Anterior cingulate cortex (tissue), 58 donors: ENCODE results near the gene DCAF5.
"Not testable (repeated sequence)": the region's sequence is repeated elsewhere in the genome, so short reads cannot be mapped to it uniquely, and the experiment has no call there.

Experiments
- DNase-seq, 58 donors: peaks; one replicate each; lab custom pipeline; 2025; lab: John Stamatoyannopoulos, UW

Gene DCAF5

GRCh38 chr14:69073915-69074314 lies 79.0 kb downstream of the DCAF5 start:
- no peak for DNase-seq

GRCh38 chr14:69073429-69073828 lies 79.5 kb downstream of the DCAF5 start:
- DNase-seq: no peak

DNA sequence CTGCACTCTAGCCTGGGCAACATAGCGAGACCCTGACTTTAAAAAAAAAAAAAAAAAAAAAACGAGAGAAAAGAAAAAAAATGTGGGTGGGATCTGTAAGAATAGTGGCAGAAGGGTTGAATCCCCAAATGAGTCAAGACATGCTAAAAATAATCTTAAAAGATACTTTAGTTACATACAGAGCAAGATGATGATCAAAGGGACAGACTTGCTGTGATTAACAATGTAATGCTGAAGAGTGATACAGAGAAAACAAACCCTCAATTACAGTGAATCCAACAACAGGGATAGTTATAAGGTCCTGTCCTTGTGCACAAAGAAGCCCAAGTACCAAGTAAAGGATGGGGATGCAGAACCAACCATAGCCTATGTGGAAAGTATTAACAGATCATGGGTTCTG lies 80.3 kb downstream of the DCAF5 start:
- no peak for DNase-seq

DNA sequence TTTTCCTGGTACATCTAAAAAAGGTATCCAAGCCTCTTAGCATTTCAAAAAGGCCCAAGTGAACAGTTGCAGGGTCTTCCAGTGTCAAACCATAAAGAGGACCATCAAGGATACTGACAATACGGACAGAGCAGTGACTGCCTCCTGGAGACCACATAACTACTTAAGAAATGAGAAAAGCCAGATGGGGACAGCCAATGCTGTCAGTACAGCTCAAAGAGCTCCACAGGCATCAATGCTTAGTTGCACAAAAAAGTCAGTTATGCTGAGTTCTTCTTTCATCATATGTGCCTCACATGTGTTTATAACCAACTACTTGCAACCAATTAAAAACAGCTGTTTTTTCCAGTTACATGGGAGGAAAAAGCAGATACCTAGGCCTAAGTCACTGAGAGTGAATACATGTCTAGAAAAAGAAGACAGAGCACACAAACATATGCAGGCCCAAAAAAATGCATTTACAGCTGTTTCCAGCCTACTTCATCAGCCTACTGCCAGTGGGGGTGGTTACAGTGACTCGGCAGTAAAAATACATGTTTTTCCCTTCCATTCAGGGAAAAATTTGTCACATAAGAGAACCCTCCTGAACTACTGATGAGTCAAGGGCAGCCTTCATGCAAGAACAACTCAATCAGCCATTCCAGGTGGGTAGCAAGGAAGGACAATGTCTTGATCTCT lies 84.0 kb downstream of the DCAF5 start:
- DNase-seq: peak in 3 of 58 donors; percentile 8 to 12 (median 11)

DNA sequence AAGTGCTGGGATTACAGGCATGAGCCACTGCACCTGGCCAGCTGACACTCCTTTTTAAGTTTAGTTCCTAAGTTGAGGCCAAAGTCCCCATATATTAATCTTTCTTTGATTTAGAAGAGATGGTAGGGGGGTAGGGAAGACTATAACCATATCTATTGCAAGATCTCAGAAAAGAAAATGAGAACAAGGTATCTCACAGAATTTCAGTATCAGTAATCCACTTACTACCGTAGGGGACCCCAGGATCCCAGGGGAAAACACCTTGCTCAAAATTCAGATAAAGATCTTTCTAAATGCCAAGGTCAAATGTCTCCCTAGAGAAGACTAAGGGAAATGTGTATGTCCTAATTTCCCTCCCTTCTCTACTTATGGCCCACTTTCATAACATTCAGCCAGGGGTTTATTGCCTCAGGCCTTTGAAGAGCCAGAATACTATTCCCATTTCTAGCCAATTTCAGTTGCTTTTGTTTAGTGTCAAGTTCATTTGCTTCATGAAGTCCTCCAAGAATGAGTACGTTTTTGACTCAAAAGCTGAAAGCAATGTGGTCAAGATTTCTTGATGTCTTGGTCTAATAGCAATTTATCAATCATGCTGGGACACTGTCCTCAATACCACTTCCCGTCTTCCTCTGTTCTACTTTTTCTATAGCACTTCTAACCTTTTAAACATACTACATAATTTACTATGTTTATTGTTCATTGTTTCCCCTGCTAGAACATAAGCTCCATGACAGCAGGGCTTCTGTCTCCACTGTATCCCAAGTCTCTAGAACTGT lies 86.3 kb downstream of the DCAF5 start:
- no peak for DNase-seq

- DNase-seq: not testable (repeated sequence)
Observed at GRCh38 chr14:69065934-69066333, 87.0 kb downstream of the DCAF5 start.

DNA sequence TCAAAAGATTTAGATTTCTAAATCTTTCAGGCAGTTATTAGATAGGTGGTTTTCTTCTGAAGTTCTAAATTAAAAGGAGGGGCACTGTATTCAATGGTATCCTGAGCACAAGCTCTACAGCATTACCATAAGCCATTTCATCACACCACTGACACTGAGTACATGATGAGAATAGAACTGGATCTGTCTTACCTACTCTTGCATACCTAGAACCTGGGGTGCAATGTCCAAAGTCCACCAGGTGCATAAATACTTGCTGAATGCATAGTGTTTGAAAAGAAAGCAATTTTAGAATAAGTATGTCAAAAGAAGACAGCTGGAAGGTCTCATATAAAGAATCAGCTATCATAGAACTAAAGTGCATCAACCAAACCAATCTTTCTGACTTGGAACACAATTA lies 88.3 kb downstream of the DCAF5 start:
- DNase-seq: no peak

DNA sequence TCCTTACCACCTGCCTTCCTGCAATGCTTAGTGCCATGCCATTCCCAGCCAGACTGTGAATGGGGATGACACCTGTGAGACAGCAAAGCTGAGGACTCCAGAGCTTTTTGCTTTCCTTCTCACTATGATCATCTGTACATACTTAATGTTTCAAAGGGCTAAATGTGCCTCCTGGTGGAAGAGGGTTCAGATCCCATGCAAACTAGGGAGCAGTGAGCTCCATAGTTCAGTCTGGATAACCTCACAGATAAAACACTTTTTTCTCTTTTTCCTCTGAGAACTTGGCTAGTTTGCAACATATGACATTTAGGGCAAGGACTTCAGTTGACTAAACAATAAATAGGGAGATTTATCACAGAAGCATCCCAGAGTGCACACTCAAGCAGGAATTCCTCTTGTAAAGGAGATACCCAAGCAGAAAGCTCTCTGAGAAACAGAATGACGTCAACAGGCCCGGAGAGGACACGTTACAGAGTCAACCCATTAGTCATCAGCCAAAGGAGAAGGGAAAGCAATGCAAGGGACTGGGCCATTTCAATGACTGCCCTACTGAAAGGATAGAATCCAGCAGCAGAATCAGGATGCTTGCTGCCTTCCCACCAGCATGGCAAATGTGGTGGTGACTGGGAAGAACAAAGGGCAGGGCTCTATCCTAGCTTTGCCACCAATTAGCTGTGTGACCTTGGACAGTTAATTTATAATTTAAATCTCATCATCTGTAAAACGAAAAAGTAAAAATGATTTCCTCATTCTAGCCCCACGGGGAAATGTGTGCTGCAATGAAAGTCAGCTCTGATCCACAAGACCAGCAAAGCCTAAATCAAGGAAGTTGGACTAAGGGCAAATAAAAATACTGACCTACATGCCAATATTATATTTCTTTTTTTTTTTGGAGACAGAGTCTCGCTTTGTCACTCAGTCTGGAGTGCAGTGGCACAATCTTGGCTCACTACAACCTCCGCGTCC lies 93.0 kb downstream of the DCAF5 start:
- DNase-seq: no peak

DNA sequence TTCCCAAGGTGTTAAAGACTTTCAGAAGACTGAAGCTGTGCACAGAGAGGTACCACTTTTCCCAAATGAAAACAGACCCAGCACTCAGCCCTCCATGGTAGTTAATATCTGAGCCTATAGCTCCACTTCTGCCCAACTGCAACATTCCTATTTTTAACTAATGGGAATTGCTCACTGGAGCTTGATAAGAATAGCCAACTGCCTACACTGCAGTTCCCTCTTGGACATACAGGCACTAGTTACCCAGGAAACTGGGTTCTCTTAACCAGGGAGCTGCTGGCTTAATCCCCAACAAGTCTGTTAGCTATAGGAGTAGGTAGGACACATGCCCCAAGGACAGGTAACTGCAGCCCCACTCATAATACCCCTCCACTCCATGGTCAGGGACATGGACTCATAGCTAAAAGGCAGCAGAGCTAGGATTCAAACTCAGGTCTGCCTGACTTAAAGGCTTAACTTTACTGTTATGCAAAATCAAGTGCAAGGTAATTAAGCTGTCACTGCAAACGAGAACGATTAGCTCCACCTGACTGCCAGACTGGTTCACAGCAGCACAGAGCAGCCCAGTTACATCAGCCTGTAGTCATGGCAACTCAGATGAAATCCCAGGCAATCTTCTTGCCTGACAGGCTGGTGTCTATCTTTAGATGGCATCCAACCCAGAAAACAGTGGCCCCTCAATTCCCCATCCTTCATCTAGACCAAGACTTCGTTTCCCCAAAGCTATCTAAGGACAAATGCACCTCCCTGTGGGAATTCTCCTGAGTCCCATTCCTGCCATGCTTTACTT lies 96.7 kb downstream of the DCAF5 start:
- DNase-seq: peak in 21 of 58 donors; percentile 4 to 71 (median 31)

- DNase-seq: no peak
Observed at GRCh38 chr14:69055125-69055524, 97.8 kb downstream of the DCAF5 start.

DNA sequence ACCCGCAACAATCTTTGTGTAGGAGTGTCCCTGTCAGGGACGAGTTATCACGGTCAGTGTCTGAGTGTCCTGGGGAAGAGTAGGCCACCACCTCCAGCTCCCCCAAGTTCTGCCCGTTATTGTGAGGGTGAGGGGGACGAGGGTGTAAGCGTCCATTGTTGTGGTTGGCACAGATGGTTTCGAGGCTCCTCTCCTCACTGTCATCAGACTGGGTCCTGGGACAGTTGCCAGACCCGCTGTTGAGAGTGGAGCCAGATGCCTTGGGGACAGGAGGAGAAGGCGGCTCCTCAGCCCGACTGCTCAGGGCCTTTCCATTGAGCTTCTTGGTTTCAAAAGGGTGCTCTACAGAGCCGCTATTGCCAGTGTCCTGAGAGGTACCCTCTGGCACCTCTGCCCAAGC lies 98.9 kb downstream of the DCAF5 start:
- no peak for DNase-seq

DNA sequence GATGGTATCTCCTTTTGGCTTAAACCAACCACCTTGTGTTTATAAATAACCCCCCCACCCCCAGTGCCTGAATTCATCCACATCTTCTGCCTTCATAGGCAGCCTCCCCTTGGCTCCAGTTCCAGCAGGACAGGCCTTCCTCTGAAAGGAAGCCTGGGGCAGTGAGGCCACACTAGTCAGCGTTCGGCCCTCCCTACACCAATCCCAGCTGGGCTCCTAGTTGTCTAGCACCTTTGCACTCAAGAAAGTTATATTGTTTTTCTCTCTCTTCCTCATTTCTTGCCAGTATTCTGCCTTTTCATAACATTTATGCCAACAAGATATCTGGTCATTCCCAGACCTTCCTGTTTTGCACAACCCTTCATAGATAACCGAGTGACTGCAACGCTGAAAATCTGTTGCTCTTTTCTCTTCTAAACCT lies 100.7 kb downstream of the DCAF5 start:
- no peak for DNase-seq

- DNase-seq: no peak
Observed at GRCh38 chr14:69050240-69051184, 102.4 kb downstream of the DCAF5 start.

- no peak for DNase-seq
Observed at GRCh38 chr14:69049675-69050074, 103.2 kb downstream of the DCAF5 start.

DNA sequence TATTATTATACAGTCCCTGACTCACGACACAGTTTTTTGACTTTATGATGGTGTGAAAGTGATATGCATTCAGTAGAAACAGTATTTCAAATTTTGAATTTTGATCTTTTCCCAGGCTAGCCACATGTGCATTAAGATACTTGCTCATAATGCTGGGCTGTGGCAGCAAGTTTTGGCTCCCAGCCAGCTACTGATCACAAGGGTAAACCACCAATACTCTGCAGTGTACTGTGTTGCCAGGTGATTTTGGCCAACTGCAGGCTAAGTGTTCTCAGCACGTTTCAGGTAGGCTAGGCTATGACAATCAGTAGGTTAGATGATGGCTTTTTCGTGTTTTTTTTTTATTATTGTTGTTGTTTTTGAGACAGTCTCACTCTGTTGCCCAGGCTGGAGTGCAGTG lies 104.5 kb downstream of the DCAF5 start:
- no peak for DNase-seq

DNA sequence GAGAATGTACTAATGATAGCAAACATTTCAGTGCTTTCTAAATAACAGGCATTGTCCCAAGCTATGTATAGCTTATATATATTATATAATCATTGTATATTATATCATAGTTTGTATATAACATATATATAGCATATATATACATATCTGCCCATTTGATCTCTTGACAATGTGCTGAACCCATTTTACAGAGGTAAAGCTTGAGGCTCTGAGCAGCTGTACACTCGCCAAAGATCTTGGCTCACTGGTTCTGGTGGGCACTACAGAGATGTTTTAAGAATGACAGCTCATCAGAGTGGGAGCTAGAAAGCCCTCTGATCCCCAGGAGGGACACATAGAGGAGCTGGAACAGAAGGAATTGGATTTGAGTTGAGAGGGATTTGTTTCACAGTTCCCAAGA lies 105.7 kb downstream of the DCAF5 start:
- DNase-seq: no peak

- no peak for DNase-seq
Observed at GRCh38 chr14:69046476-69046860, 106.5 kb downstream of the DCAF5 start.

DNA sequence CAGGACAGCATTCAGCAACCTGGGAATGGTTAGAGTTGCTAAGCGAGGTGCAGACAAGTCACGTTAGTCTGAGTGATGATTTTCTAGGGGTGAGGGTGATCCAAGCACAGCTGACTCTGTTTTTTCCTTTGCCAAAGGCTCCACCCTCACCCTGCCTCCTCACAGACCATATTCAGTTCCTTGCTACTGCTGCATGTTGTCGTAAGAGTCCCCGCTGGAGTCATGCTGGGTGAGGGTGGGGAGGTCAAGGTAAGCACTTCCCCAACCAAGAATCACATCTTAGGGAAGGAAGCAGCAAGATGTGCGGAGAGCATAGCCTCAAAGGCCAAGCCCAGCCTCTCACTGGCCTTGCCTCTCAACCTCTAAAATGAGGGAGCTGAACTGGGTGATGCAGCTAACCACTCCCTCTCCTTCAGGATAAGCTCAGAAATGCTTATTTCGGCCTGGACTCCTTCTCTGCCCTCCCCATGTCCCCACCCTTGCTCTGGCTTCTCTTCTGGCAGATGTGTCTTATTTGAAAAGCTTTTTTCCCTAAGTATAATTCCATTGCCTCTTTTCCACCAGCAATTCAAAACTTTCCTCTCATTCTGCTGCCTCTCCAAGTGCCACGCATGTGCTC lies 107.0 kb downstream of the DCAF5 start:
- DNase-seq: no peak
